Right forelimb (tissue), 1 donor: ENCODE measurements around the gene PIK3R2.
"Not testable (repeated sequence)": the region's sequence is repeated elsewhere in the genome, so short reads cannot be mapped to it uniquely, and the experiment has no call there.

ENCODE experiments used
- DNase-seq: peaks from one replicate; pipeline ENCODE4 v3.0.0-alpha.2; 2018

Gene PIK3R2

DNA sequence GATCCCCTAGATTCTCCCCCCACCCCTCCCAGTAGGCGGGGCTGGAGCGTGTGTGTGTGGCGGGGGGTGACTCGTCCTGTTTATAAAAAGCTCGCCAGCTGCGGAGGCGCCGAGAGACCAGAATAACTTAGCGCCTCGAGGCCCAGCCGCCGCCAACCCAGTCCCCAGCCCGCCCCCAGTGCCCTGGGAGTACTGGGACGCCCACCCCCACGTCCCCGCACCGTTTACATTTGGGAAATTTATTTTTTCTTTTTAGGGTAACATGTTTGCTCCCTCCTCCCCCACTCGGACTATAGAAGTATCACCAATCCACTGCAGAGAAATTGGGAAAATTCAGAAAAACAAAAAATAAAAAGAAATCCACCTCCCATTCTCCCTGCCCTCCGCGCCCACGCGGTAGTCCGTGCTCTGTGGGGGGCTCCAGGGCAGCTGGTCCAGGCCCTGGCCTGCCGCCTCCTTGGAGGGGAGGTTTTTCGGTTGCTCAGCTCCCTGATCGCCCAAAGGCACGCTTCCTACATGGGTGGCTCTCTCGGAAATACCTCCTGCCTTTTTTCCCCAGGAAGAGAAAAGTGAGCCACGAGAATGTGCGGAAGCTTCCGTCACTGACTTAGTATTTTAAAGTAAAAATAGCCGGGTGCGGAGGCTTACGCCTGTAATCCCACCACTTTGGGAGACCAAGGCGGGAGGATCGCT is 52.4 kb downstream of the PIK3R2 start:
- peak; percentile 86 for DNase-seq

DNA sequence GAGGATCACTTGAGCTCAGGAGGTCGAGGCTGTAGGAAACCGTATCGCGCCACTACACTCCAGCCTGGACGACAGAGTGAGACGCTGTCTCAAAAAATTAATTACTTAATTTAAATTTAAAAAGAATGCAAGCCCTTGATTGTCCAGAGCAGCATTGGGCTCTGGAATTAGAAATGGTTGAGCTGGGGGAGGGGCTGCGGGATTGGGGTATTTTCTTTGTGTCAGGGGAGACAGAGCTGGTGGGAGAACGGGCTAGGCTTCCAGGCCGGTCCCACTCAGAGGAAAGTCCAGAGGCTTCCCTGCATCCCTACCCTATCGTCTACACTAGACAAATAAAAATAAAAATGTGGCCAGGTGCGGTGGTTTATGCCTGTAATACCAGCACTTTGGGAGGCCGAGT is 53.1 kb downstream of the PIK3R2 start:
- no peak for DNase-seq

DNA sequence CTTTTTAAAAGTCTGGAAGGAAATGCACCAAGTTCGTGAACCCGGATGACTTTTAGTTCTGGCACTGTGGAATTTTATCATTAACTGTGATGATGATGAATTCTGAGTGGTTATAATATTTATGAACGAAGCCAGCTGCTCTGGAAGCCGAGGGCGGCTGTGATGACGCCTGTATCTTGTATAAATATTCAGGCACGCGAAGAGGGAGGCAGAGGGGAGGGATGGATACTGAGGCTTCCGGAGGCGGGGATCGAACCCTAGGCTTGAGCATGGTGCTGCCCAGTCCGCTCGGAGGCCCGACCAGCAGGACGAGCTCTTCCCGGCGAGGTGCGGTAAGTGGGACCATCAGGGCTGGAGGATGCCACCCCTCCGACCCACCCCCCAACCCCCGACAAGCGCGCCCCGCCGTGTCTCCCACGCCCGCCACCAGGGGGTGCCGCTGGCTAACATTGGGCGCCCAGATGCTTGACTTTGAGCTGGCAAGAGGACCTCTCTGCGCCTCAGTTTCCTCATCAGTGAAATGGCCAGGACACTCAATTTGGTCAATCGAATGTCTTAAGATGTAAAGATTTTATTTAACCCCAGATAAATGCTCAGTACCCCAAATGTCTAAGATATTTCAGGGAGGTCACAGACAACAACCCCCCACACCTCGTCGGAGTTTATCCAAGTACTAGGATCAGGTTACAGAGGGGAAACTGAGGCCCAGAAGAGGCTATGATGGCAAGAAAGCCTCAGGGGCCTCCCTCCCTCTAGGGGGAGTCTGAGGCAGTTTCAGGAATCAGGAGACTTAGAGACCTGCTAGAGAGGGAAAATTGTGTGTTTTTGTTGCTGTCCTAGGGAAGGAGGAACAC is 55.4 kb downstream of the PIK3R2 start:
- no peak for DNase-seq

DNA sequence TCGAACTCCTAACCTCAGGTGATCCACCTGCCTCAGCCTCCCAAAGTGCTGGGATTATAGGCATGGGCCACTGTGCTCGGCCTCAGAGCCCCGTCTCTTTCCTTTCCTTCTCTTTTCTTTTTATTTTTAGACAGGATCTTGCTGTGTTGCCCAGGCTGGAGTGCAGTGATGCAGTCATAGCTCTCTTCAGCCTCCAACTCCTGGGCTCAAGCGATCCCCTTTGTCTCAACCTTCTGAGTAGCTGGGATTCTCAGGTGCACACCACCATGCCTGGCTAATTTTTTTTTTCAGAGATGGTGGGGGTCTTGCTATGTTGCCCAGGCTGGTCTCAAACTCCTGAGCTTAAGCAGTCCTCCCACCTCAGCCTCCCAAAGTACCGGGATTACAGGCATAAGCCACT is 56.9 kb downstream of the PIK3R2 start:
- DNase-seq = not testable (repeated sequence)

DNA sequence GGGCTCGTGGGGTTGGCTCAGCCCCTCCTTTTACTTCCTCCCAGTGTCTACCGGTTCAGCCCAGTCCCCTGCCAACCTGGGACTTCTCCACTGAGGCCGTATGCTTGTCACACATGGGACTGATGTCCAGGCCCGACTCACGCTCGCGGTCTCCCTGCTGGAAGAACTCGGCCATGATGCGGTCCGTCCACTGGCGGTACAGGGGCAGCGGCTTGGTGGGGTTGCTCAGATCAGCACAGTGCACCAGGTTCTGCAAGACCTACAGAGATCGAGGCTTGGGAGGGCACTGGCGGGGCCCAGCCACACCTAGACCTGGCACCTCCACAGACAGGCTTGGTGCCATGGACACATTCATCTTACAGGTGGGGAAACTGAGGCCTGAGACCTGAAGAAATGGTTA is 58.7 kb downstream of the PIK3R2 start:
- no peak for DNase-seq

DNA sequence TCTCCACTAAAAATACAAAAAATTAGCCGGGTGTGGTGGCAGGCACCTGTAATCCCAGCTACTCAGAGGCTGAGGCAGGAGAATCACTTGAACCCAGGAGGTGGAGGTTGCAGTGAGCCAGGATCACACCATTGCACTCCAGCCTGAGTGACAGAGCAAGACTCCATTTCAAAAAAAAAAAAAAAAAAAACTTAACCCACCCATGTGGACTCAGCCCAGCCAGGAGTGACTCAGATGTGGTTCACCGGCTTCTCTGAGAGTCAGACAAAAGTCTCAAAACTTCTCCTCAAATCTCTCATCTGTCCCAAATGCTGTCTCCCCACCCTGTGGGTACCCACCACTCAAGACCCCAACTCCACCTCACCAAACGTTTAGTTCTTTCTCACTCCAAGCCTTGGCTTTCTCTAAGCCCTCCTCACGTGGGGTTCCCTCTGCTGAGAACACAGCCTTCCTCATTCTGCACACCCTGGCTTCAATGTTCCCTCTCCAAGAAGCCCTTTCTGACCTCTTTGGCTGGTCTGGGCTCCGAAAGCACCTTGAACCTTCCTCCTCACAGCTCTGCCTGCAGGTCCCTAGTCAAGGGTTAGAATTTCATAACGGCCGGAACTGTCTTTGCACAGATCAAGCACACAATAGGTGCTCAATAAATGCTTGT is 61.9 kb downstream of the PIK3R2 start:
- no peak for DNase-seq

DNA sequence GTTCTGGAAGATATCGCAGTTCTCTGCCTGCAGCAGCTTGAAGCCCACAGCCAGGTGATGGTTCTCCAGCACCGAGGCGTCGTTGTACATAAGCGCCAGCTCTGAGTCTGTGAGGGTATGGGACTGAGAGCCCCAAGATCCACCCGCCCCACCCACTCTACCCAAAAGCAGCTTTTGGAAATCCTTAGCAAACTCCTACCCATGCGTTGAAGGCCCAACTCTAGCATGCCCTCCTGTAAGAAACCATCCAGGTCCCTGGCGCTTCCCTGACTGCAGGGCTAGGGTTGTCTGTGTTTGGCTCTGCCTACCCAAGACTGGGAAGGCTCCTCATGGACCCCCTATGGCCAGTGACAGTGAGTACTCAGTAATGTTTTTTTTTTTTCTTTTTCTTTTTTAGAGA is 63.8 kb downstream of the PIK3R2 start:
- no peak for DNase-seq

DNA sequence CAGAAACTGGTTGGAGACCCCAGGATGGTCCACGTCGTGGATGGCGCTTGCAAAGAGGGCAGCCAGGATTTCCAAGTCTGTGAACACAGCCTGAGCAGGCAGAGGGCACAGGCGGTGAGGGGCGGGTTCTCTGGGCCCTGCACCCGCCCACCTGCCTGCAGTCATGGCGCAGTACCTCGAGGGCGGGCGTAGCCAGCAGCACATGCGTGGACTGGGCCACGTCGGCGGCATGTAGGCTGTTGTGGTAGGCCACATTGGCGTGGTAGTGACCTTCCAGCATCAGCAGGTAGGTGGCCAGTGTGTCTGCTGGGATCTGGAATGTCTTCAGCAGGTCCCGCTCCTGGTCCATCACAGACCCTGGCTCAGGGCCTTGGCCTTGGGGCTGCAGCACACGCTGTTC is 65.2 kb downstream of the PIK3R2 start:
- no peak for DNase-seq

DNA sequence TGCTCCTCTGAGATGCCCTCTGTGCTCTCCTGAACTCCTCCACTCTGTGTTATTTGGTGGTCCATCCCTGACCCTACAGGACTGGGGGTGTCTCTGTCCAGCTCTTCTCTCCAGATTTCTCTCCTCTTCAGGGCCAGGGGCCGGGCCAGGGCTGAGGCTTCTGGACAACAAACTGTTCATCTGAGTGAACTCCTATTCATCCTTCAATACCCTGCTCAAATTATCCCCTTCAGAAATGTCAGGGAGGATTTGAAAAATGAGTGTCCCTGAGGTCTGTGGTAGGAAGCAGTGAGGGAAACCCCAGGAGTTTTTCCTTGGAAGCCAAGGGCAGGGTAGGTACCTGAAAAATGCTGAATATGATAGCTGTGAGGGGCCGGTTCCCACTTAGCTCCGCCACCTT is 65.6 kb downstream of the PIK3R2 start:
- no peak for DNase-seq
